Calu3 (cell line): ENCODE measurements around the gene ASTL. TPM values are rescaled to one million over a fixed set of nuclear protein-coding genes. Genes with fewer than 3 reads are reported as not detected.

Source experiments
- BruUV-seq: library from RNA; stranded (reverse); fragments of 400-500 nt; replicated peaks from 2 replicates; lab custom pipeline; 2021; lab: Mats Ljungman, UMichigan
- CTCF ChIA-PET: fragments of 300-600 bp; sonication (Branson Sonifier 250); formaldehyde crosslinking; loops from one replicate; lab custom pipeline; 2022; ENCODE audit warnings: antibody characterized with exemption; lab: Charles Lee
- DNase-seq: peaks from one replicate; pipeline ENCODE4 v3.0.0; 2022
- H3K27ac Mint-ChIP-seq: one replicate; pipeline ENCODE4 v1.8.0; 2022; ENCODE audit warnings: mixed read lengths; ENCODE audit not compliant: unreplicated experiment
- H3K27me3 Mint-ChIP-seq: one replicate; pipeline ENCODE4 v1.8.0; 2022; ENCODE audit warnings: mixed read lengths; ENCODE audit not compliant: unreplicated experiment
- H3K36me3 Mint-ChIP-seq: one replicate; pipeline ENCODE4 v1.8.0; 2022; ENCODE audit warnings: mild to moderate bottlenecking, moderate library complexity, mixed read lengths; ENCODE audit not compliant: insufficient read depth, unreplicated experiment
- H3K4me1 Mint-ChIP-seq: one replicate; pipeline ENCODE4 v1.8.0; 2022; ENCODE audit warnings: mild to moderate bottlenecking, low read depth, mixed read lengths; ENCODE audit not compliant: unreplicated experiment
- H3K4me3 Mint-ChIP-seq: one replicate; pipeline ENCODE4 v1.8.0; 2022; ENCODE audit warnings: mild to moderate bottlenecking, low read depth, moderate library complexity, mixed read lengths; ENCODE audit not compliant: unreplicated experiment
- H3K9me3 Mint-ChIP-seq: one replicate; pipeline ENCODE4 v1.8.0; 2022; ENCODE audit warnings: low read depth, mixed read lengths; ENCODE audit not compliant: unreplicated experiment
- intact Hi-C: fragments of 100-400 bp; cut with micrococcal nuclease; formaldehyde crosslinking; loops from one replicate; pipeline ENCODE4 v1.10.0; 2022; ENCODE audit not compliant: unreplicated experiment
- total RNA-seq: library from RNA; stranded (reverse); gene quantifications from 2 replicates; pipeline ENCODE4 v1.2.3, GENCODE V29; 2022
- TF ChIP-seq, protein P1 (sequence below): fragments of 200-600 bp; IDR thresholded peaks from one replicate; pipeline ENCODE4 v1.8.0; 2022; ENCODE audit warnings: antibody characterized with exemption; ENCODE audit not compliant: unreplicated experiment

ASTL gene
- total RNA-seq, 1 experiment from 2014 or later, result not detected

DNA sequence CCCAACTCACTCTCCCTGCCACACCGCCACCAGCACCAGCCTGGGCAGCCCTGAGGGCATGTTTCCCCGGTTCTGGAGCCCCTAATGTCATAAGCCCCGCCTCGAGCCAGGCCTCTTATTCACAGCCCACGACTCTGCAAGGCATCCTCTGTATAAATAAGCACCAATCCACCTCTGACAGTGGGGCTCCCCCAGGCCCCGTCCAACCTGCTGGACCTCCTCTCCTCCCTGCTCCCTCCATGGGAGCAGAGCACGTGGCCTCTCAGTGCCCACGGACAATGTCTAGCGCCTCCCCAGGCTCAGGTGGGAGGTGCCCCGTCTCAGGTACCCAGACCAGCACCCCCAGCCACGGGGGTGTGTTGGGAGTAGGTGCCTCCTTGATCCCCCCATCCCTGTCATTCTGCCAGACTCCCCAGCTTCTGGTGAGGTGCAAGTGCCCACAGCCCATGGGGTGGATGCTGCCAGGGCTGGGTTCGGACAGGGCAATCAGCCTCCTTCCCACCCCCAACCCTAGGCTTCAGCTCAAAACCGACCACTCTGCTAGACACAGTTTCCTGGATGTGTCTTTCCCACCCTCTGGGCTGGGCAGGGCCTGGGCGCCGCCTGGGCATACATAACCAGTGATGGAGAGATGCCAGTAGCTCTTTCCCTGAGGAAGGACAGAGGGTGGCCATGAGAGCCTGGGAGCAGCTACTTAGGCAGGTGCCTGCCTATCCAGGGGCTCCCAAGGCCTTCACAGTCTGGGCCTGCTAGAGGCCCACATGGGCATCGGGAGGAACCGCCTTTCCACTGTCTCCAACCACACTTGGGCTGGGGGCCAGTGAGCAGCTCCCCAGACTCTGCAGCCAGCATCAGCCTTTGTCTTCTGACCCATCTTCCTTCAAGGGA lies 20.4 kb downstream of the ASTL start:
- Mint-ChIP-seq H3K36me3 (peaks cover 16% of the 10 kb centered on the region), H3K27me3 (peaks cover 81% of the 10 kb centered on the region), H3K4me3 (peak overlapping the region; percentile 43), H3K4me1 (no peaks in the 10 kb centered on the region), H3K27ac (no peak overlapping the region), H3K9me3 (no peaks in the 10 kb centered on the region)
- TF ChIP-seq, protein P1, sequence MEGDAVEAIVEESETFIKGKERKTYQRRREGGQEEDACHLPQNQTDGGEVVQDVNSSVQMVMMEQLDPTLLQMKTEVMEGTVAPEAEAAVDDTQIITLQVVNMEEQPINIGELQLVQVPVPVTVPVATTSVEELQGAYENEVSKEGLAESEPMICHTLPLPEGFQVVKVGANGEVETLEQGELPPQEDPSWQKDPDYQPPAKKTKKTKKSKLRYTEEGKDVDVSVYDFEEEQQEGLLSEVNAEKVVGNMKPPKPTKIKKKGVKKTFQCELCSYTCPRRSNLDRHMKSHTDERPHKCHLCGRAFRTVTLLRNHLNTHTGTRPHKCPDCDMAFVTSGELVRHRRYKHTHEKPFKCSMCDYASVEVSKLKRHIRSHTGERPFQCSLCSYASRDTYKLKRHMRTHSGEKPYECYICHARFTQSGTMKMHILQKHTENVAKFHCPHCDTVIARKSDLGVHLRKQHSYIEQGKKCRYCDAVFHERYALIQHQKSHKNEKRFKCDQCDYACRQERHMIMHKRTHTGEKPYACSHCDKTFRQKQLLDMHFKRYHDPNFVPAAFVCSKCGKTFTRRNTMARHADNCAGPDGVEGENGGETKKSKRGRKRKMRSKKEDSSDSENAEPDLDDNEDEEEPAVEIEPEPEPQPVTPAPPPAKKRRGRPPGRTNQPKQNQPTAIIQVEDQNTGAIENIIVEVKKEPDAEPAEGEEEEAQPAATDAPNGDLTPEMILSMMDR, result peak; percentile 30
- no TSS peak for BruUV-seq
- CTCF ChIA-PET, result interaction anchor here (1.3 to 2.2 kb wide), 2 partner anchors 14 to 125 kb away, joined by 5 to 11 read pairs; no protein-coding TSS in a partner anchor
- intact Hi-C loops, result no loop called here
- DNase-seq, result peak; percentile 53

DNA sequence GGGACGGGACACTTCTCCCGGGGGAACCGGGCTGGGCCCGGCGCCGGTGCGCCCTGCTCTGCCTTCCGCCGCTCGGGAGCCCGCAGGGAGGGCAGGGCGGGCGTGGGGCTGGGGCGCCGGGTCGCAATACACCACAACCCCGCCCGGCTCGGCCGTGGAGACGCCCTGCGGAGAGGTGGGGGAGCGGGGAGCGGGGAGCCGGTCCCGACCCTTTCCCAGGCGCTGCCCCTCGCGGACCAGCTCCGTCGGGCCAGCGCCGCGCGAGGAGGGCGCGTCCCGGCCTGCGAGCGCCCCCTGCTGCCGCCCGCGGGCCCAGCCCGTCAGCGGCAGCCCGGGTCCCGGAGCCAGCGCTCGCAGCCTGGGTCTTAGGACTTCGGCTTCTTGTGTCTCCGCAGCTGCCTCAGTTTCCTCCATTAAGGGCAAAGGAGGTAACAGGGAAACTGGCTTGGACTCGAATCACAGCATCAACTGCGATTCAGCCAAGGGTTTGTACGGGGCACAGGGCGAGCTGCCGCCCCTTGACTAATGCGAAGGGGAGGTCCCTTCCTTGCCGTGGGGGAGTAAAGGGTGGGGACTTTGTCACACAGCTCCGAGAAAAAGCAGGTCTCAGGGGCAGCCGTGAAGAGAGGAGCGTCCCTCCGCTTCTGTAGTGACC lies 21.3 kb downstream of the ASTL start:
- no TSS peak for BruUV-seq
- DNase-seq, result peak; percentile 80
- Mint-ChIP-seq H3K27me3 (peaks cover 73% of the 10 kb centered on the region), H3K9me3 (no peaks in the 10 kb centered on the region), H3K36me3 (peaks cover 16% of the 10 kb centered on the region), H3K27ac (no peak overlapping the region), H3K4me1 (no peaks in the 10 kb centered on the region), H3K4me3 (peak overlapping the region; percentile 60)
- TF ChIP-seq, protein P1, result peak; percentile 86
- CTCF ChIA-PET, result interaction anchor here (1.0 to 2.2 kb wide), 5 partner anchors 9 to 124 kb away, joined by 3 to 11 read pairs (median 6); no protein-coding TSS in a partner anchor
- intact Hi-C loops, result no loop called here

DNA sequence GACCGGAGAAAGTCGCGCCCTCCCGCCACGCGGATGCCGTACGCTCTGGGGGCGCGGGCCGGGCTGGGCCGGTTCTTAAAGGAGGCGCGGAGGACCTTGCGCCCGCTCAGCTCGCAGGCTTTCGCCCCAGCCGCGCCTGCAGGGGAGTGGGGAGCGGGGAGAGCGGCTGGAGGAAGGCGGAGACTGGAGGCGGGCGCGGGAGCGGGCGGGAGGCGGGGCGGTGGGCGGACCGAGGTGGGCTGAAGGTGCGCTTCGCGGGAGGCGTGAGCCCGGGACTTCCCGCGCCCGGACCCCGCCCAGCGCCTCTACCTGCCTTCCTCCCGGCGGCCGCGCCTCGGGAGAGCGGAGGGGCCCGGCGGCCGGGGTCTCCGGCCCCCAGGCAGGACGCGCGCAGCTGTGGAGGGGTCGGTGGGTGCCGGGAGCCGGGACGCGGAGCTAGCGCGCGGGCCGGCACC lies 21.9 kb downstream of the ASTL start, which contains the start of gene ADRA2B:
Gene ADRA2B, minus strand, starts transcription at position 148 of the 455 bp plus-strand sequence. CDS start 422 bp downstream, outside the sequence.
- DNase-seq, result peak; percentile 75
- intact Hi-C loops, result no loop called here
- H3K27me3 Mint-ChIP-seq, result peaks cover 68% of the 10 kb centered on the region
- TF ChIP-seq, protein P1, result no peak
- peak within 1 kb of the TSS; percentile 60 for H3K4me3 Mint-ChIP-seq
- H3K4me1 Mint-ChIP-seq, result no peaks in the 10 kb centered on the region
- H3K9me3 Mint-ChIP-seq, result no peaks in the 10 kb centered on the region
- CTCF ChIA-PET, result interaction anchor here (1.0 to 2.2 kb wide), 5 partner anchors 9 to 124 kb away, joined by 3 to 11 read pairs (median 6); no protein-coding TSS in a partner anchor
- H3K36me3 Mint-ChIP-seq, result peaks cover 16% of the 10 kb centered on the region
- H3K27ac Mint-ChIP-seq, result no peak within 1 kb of the TSS
- no TSS peak for BruUV-seq
